GM12878 (cell line): Measurements from ENCODE around the gene DTWD2. TPM values are rescaled to one million over a fixed set of nuclear protein-coding genes. Genes with fewer than 3 reads are reported as not detected.

Source experiments
- ATAC-seq: fragments of 200-7000 bp; cut with Tn5 transposase; 3 replicates; pipeline ENCODE4 v1.9.1; 2020; ENCODE audit warnings: mild to moderate bottlenecking, moderate library complexity
- BruUV-seq: library from RNA; stranded (reverse); fragments of 400-500 nt; replicated peaks from 2 replicates; lab custom pipeline; 2021; lab: Mats Ljungman, UMichigan
- CTCF ChIA-PET: fragments of 300-600 bp; sonication (Branson Sonifier 250); formaldehyde crosslinking; extraction: SDS; loops from one replicate; lab custom pipeline; 2021; ENCODE audit warnings: inconsistent platforms; lab: Yijun Ruan, JAX
- POLR2A ChIA-PET: fragments of 350-600 bp; formaldehyde crosslinking; extraction: SDS; loops from one replicate; lab custom pipeline; 2021; ENCODE audit warnings: inconsistent platforms; lab: Charles Lee
- RAD21 ChIA-PET: fragments of 300-600 bp; sonication (Branson Sonifier 250); formaldehyde crosslinking; loops from one replicate; lab custom pipeline; 2023; ENCODE audit warnings: antibody characterized with exemption; ENCODE audit not compliant: unreplicated experiment; lab: Charles Lee
- SMC1A ChIA-PET: fragments of 300-600 bp; sonication (Branson Sonifier 250); formaldehyde crosslinking; loops from one replicate; lab custom pipeline; 2023; ENCODE audit not compliant: unreplicated experiment, uncharacterized antibody; lab: Charles Lee
- DNase-seq: peaks from one replicate; pipeline ENCODE4 v3.0.0-alpha.2; 2011; ENCODE audit warnings: low read depth, low spot score
- FAIRE-seq: peaks from 3 replicates; lab custom pipeline; 2011; peaks lifted over from hg19 to GRCh38; lab: Jason Lieb, UNC
- H2AFZ ChIP-seq: 2 replicates; pipeline ENCODE4 v1.6.0; 2011; ENCODE audit warnings: low read depth, low read length, control low read depth; ENCODE audit not compliant: control insufficient read depth
- H3K27ac ChIP-seq: 2 replicates; pipeline ENCODE4 v1.5.1; 2011; ENCODE audit warnings: control low read depth; ENCODE audit not compliant: control insufficient read depth, insufficient read depth
- H3K27me3 ChIP-seq, 2 experiments: replicated peaks in 1 of 2; 2 replicates each; pipeline versions ENCODE4 v1.6.0 to v1.6.1; 2011; ENCODE audit warnings: low read length in 1 of 2; ENCODE audit not compliant: control insufficient read depth in 2 of 2, insufficient read depth in 2 of 2
- H3K36me3 ChIP-seq, 2 experiments: 2 replicates each; pipeline ENCODE4 v1.5.1; 2011; ENCODE audit warnings: low read length in 1 of 2; ENCODE audit not compliant: control insufficient read depth in 2 of 2, insufficient read depth in 2 of 2
- H3K4me1 ChIP-seq: 2 replicates; pipeline ENCODE4 v1.6.1; 2011; ENCODE audit warnings: mild to moderate bottlenecking, low read length, moderate library complexity, mixed read lengths; ENCODE audit not compliant: control insufficient read depth, insufficient read depth
- H3K4me2 ChIP-seq: 2 replicates; pipeline ENCODE4 v1.6.0; 2011; ENCODE audit warnings: control low read depth; ENCODE audit not compliant: control insufficient read depth, insufficient read depth
- H3K4me3 ChIP-seq: fragments of 200-600 bp; sonication (generic); 2 replicates; pipeline ENCODE4 v1.5.1; 2016
- H3K79me2 ChIP-seq: 2 replicates; pipeline ENCODE4 v1.6.0; 2011; ENCODE audit warnings: low read length; ENCODE audit not compliant: control insufficient read depth, insufficient read depth
- H3K9ac ChIP-seq: 2 replicates; pipeline ENCODE4 v1.8.0; 2011; ENCODE audit warnings: low read length, control low read depth, mixed read lengths; ENCODE audit not compliant: control insufficient read depth, insufficient read depth
- H3K9me3 ChIP-seq: replicated peaks from 3 replicates; pipeline ENCODE4 v1.5.1; 2011; ENCODE audit warnings: mild to moderate bottlenecking, low read length; ENCODE audit not compliant: control insufficient read depth, insufficient read depth
- H4K20me1 ChIP-seq: 2 replicates; pipeline ENCODE4 v1.6.0; 2011; ENCODE audit not compliant: control insufficient read depth, insufficient read depth
- BHLHE40 ChIP-seq, 2 experiments: fragments of 450-650 bp in 1 of 2; IDR thresholded peaks; 2 replicates each; pipeline ENCODE4 v1.6.1; 2011 to 2017; ENCODE audit warnings: low read depth in 2 of 2, borderline replicate concordance in 1 of 2, improper control_type of control experiment in 1 of 2, low read length in 1 of 2, mild to moderate bottlenecking in 1 of 2
- ESRRA ChIP-seq: IDR thresholded peaks from 2 replicates; pipeline ENCODE4 v1.6.1; 2012; ENCODE audit warnings: mild to moderate bottlenecking, low read length, improper control_type of control experiment
- HSF1 ChIP-seq: fragments of 150-350 bp; IDR thresholded peaks from 2 replicates; pipeline ENCODE4 v1.6.1; 2014; ENCODE audit warnings: mild to moderate bottlenecking, low read depth, low read length
- NKRF ChIP-seq: fragments of 450-650 bp; conservative IDR thresholded peaks from 2 replicates; pipeline ENCODE4 v1.6.1; 2017; ENCODE audit warnings: mild to moderate bottlenecking, moderate library complexity
- SIN3A ChIP-seq: IDR thresholded peaks from 2 replicates; pipeline ENCODE4 v1.6.1; 2012; ENCODE audit warnings: low read depth, low read length, improper control_type of control experiment
- SPI1 ChIP-seq: IDR thresholded peaks from 2 replicates; pipeline ENCODE4 v1.6.1; 2011; ENCODE audit warnings: low read depth, mild to moderate bottlenecking, low read length, moderate library complexity, borderline replicate concordance; ENCODE audit not compliant: insufficient read depth
- WRNIP1 ChIP-seq: IDR thresholded peaks from 2 replicates; pipeline ENCODE4 v1.6.1; 2011; ENCODE audit warnings: low read depth, low read length, improper control_type of control experiment, borderline replicate concordance
- WGBS: methylation state at CpG from one replicate; pipeline ENCODE4 v1.1.6; 2016; ENCODE audit warnings: low lambda C conversion rate; ENCODE audit not compliant: insufficient replicate concordance, insufficient coverage; ENCODE audit errors: missing lambda C conversion rate; 5-methylcytosine and 5-hydroxymethylcytosine counted together
- in situ Hi-C: fragments of 300-500 bp; cut with MboI; formaldehyde crosslinking; loops from 9 replicates; pipeline ENCODE4 v1.14.3; 2018; ENCODE audit warnings: mixed read lengths
- intact Hi-C: fragments of 100-400 bp; cut with micrococcal nuclease; formaldehyde crosslinking; loops from one replicate; pipeline ENCODE4 v1.14.2; 2022; ENCODE audit not compliant: unreplicated experiment
- polyA plus RNA-seq, 11 experiments: library from polyadenylated mRNA; depleted of rRNA in 4 of 11; unstranded in 6 of 11; stranded (reverse) in 5 of 11; fragments of >200 nt; fragmentation: Nextera tagmentation in 4 of 11; fragmentation: Illumina TruSeq in 1 of 11; extraction: Ambion mirVana in 4 of 11; extraction: Trizol in 1 of 11; gene quantifications; 1 replicate in 1 of 11; 2 replicates in 10 of 11; pipeline versions ENCODE4 v1.2.1 to v1.2.3, GENCODE V29; 2011 to 2016; ENCODE audit warnings: inconsistent platforms in 2 of 11, missing spikeins in 2 of 11, low read depth in 1 of 11
- total RNA-seq, 4 experiments: library from RNA; depleted of rRNA in 3 of 4; stranded (reverse); fragments of >200 nt in 3 of 4; fragmentation: Illumina TruSeq in 1 of 4; extraction: Trizol in 1 of 4; gene quantifications; 2 replicates each; pipeline versions ENCODE4 v1.2.1 to v1.2.3, GENCODE V29; 2013 to 2021

The DTWD2 gene
- total and polyA plus RNA-seq, 10 of the 15 experiments (the other 5 are each of a cell fraction or from before 2014, with no cell fraction given), result 0.93 to 8.4 (median 5.1) TPM

GRCh38 chr5:119019949-119020348 is 31.6 kb upstream of the DTWD2 start:
- no peak overlapping the region for H3K4me2 ChIP-seq

More at GRCh38 chr5:119019949-119020348, 31.6 kb upstream of the DTWD2 start:
- WGBS, result 63% methylated on average over 7 of the region's 7 CpGs
- RAD21 ChIA-PET, result interaction anchor here (0.6 to 6.2 kb wide), 10 partner anchors 9 to 415 kb away, joined by 3 to 84 read pairs (median 5); partner anchors contain the start of genes DMXL1 and DTWD2
- H2AFZ ChIP-seq, result no peak overlapping the region; the same call in 1 of the 2 replicates
- TF ChIP-seq SIN3A (no peak), ESRRA (no peak), NKRF (no peak), BHLHE40 (IDR thresholded peaks at IDR 0.05; ENCODE audit: borderline replicate concordance in 1 of 2, low read depth in 2 of 2, low read length in 1 of 2) (no peak), WRNIP1 (no peak), HSF1 (no peak), SPI1 (no peak)
- TF ChIP-seq, all 136 proteins: peak for 0
- BruUV-seq, result no TSS peak
- in situ Hi-C loops (loop anchor here (5.0 kb wide), 1 partner anchor 387 kb away; no protein-coding TSS in a partner anchor), intact Hi-C loops (loop anchor here (5.0 to 10.0 kb wide), 3 partner anchors 195 to 315 kb away; no protein-coding TSS in a partner anchor)
- ChIA-PET SMC1A (interaction anchor here (0.8 to 3.4 kb wide), 14 partner anchors 9 to 415 kb away, joined by 3 to 19 read pairs (median 4); partner anchors contain the start of genes DMXL1 and DTWD2), CTCF (interaction anchor here (0.6 to 12.5 kb wide), 12 partner anchors 8 to 483 kb away, joined by 3 to 143 read pairs (median 5); partner anchors contain the start of gene DTWD2), POLR2A (interaction anchor here (1.6 kb wide), 1 partner anchor 31 kb away, joined by 5 read pairs; no protein-coding TSS in a partner anchor)
- no peaks in the 10 kb centered on the region for H3K27me3 ChIP-seq
- no peak for DNase-seq
- peaks cover 1% of the 10 kb centered on the region; the same call in 2 of the 3 replicates for H3K9me3 ChIP-seq
- no peak for FAIRE-seq
- no peak for ATAC-seq
- H3K9ac ChIP-seq, result no peak overlapping the region
- H3K36me3 ChIP-seq, result no peaks in the 10 kb centered on the region
- H3K4me1 ChIP-seq, result peaks cover 16% of the 10 kb centered on the region
- H3K79me2 ChIP-seq, result no peaks in the 10 kb centered on the region
- H3K27ac ChIP-seq, result no peak overlapping the region
- H3K4me3 ChIP-seq, result no peak overlapping the region
- H4K20me1 ChIP-seq, result no peaks in the 10 kb centered on the region
